MG63 (cell line): ENCODE results near the gene ABCG1. TPM values are rescaled to one million over a fixed set of nuclear protein-coding genes. Genes with fewer than 3 reads are reported as not detected.

ENCODE experiments used
- DNase-seq: peaks from one replicate; pipeline ENCODE4 v3.0.0-alpha.2; 2020
- H3K27me3 ChIP-seq: fragments of 250-450 bp; sonication (Bioruptor Pico); 2 replicates; pipeline ENCODE4 v1.5.1; 2020; ENCODE audit warnings: mild to moderate bottlenecking, moderate library complexity
- H3K36me3 ChIP-seq: fragments of 250-450 bp; sonication (Bioruptor Pico); 2 replicates; pipeline ENCODE4 v1.5.1; 2020; ENCODE audit warnings: mild to moderate bottlenecking, moderate library complexity
- H3K4me3 ChIP-seq: fragments of 250-450 bp; sonication (Bioruptor Pico); 2 replicates; pipeline ENCODE4 v1.5.1; 2020; ENCODE audit warnings: mild to moderate bottlenecking, moderate library complexity
- H3K9me3 ChIP-seq: fragments of 250-450 bp; sonication (Bioruptor Pico); 2 replicates; pipeline ENCODE4 v1.5.1; 2020; ENCODE audit warnings: mild to moderate bottlenecking, moderate library complexity
- total RNA-seq: library from RNA; depleted of rRNA; stranded (reverse); fragments of >200 nt; shearing (Covaris generic); gene quantifications from 2 replicates; pipeline ENCODE4 v1.2.3, GENCODE V29; 2014; ENCODE audit warnings: low replicate concordance

The ABCG1 gene
- total RNA-seq, 1 experiment from 2014 or later = 0.82 TPM

DNA sequence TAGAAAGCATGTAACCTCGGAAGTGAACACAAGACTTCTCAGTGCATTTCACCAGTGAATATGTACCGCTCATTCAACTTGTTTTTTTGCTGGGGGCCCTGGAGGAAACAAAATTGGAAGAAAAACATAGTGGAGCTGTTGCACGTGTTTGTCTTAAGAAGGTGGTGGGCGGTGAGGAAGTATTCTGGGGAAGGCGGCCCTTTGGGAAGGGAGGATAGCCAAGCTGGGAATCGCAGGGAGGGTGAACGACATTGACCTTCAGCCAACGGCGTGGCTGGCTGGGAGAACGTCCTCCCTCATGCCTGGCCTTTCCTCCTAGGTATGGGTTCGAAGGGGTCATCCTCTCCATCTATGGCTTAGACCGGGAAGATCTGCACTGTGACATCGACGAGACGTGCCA, 76.9 kb downstream of the ABCG1 start:
- H3K27me3 ChIP-seq = no peaks in the 10 kb centered on the region
- H3K4me3 ChIP-seq = no peak overlapping the region
- no peak for DNase-seq
- H3K36me3 ChIP-seq = no peaks in the 10 kb centered on the region
- H3K9me3 ChIP-seq = no peaks in the 10 kb centered on the region

DNA sequence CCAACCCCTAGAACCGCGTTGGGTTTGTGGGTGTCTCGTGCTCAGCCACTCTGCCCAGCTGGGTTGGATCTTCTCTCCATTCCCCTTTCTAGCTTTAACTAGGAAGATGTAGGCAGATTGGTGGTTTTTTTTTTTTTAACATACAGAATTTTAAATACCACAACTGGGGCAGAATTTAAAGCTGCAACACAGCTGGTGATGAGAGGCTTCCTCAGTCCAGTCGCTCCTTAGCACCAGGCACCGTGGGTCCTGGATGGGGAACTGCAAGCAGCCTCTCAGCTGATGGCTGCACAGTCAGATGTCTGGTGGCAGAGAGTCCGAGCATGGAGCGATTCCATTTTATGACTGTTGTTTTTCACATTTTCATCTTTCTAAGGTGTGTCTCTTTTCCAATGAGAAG, 77.6 kb downstream of the ABCG1 start:
- Histone ChIP-seq H3K27me3 (no peaks in the 10 kb centered on the region), H3K36me3 (no peaks in the 10 kb centered on the region), H3K4me3 (no peak overlapping the region), H3K9me3 (no peaks in the 10 kb centered on the region)
- DNase-seq = no peak

DNA sequence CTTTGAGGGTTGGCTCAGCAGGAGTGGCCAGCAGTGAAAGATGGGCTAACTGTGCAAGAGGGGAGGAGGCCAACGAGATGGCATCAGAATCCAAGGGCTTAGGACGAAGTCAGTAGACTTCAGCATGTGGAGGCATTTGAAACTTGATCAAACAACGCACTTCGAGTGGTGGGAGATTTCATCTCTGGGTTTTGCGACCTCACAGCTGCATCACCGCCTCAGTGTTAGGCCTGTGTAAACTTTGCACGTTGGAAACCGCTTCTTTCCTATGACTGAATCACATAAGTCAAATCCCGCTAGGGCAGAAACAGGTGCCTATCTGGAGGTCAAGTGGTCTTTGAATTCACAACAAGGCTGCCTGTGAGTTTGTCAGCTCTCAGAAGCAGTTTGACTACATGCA, 78.4 kb downstream of the ABCG1 start:
- Histone ChIP-seq H3K36me3 (no peaks in the 10 kb centered on the region), H3K4me3 (no peak overlapping the region), H3K9me3 (no peaks in the 10 kb centered on the region), H3K27me3 (no peaks in the 10 kb centered on the region)
- DNase-seq = no peak

DNA sequence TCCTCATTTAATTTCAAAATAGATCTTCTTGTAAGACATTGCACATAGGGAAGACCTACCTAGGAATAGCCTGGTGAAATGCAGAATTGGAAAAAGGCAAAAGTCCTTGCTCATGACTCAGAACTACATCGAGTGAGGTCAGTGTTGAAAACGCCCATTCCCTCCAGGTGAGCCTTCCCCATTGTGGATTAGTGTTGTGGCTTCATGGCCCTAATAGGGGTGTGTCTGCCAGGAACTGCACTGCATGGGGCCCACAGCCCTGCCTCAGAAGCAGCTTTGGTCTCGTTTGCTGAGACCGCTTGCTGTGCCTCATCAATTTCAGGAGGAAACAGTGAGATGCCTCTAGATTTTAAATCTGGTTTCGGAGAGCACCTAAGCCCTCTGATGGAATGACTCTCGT, 79.3 kb downstream of the ABCG1 start:
- H3K27me3 ChIP-seq = no peaks in the 10 kb centered on the region
- H3K9me3 ChIP-seq = no peaks in the 10 kb centered on the region
- H3K4me3 ChIP-seq = no peak overlapping the region
- no peak for DNase-seq
- no peaks in the 10 kb centered on the region for H3K36me3 ChIP-seq

DNA sequence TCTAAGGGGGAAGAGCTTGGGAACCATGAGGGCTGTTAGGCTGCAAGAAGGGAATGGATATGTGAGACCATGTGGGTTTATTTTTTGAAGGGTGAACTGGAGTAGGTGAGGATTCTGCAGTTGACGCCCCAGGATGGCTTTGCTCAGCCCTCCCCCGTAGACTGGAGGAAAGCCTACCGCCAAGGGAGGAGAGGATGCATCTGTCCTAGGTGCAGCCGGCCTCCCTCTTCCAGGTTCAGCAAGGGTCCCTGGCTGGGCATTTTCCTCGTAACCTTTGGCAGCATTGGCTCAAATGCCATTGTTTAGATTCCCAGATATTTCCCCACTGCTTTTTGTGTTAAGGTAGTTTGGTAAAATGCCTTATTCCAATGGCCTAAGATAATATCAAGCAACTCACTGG, 79.7 kb downstream of the ABCG1 start:
- Histone ChIP-seq H3K9me3 (no peaks in the 10 kb centered on the region), H3K27me3 (no peaks in the 10 kb centered on the region), H3K4me3 (no peak overlapping the region), H3K36me3 (no peaks in the 10 kb centered on the region)
- no peak for DNase-seq

DNA sequence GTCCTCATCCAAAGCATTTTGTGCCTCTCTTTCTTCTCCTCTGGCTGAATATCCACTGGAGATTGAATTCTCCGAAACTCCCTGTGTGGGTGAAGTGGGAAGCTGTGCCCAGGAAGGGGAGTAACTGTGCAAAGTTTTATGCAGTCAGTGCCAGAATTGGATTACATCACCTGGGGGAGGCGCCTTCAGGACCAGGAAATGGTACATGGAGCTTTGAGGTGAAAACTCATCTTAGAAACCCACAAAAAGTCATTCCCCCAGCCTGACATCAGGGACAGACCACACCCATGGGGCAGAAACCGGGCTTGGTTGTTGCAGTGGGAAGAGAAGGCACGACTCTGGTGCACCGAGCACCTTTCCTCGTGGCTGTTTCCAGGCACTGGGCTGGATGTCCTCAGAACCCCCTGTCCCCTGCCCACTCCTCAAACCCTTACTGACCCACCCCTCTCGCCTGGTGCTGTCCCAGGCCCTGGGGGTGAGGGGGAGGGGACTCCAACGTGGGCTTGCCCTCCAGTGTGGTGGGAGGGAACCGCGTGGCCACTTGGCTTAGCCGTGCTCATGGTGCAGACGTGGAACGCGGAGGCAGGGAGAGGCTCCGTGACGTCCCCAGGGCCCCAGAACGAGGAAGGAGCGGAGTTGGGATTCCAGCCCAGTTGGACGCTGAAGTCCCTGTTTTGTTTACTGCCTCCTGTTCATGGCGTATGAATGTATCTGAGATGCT, 80.5 kb downstream of the ABCG1 start:
- DNase-seq = peak; percentile 15
- Histone ChIP-seq H3K4me3 (no peak overlapping the region), H3K27me3 (no peaks in the 10 kb centered on the region), H3K36me3 (no peaks in the 10 kb centered on the region), H3K9me3 (no peaks in the 10 kb centered on the region)

DNA sequence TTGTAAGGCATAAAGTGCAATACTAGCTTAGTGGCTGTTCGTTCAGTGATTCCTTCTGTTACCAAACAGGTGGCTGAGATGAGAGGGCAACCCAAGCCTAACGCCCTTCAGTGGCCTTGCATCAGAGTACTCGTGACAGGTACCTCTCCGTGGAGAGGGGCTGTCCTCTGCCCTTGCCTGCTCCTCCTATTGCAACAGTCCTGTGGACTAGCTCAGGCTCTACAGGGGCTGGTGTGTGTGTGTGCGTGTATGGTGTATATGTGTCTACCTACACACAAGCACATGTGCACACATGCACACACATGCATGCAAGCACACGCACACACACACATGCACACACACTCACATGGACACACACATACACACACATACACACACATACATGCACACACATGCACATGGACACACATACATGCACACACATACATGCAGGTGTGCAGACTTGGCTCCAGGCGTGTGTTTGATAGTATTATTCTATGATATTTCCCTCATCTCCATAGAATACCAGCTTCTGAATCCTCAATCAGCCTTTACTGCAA, 81.2 kb downstream of the ABCG1 start:
- no peak for DNase-seq
- Histone ChIP-seq H3K9me3 (no peaks in the 10 kb centered on the region), H3K4me3 (no peak overlapping the region), H3K27me3 (no peaks in the 10 kb centered on the region), H3K36me3 (no peaks in the 10 kb centered on the region)

DNA sequence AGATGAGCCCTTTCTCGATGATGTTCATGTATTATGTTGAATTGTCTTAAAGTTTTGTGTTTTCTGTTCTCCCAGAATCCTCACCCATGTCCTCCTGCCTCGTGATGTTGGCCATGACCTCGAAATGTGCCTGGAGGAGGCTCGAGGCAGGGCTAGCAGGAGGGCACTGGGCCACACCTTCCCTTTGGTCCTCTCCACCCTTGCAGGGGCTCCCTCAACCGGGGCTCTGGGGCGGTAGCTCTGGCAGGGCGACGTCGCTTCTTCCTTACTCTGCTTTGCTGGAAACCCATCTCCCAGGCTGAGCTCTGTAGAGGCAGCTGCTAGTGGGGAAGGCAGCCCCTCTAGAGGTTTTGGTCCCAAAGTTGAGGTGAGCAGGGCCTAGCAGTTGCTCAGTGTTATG, 82.0 kb downstream of the ABCG1 start:
- Histone ChIP-seq H3K27me3 (no peaks in the 10 kb centered on the region), H3K4me3 (no peak overlapping the region), H3K36me3 (no peaks in the 10 kb centered on the region), H3K9me3 (no peaks in the 10 kb centered on the region)
- no peak for DNase-seq

DNA sequence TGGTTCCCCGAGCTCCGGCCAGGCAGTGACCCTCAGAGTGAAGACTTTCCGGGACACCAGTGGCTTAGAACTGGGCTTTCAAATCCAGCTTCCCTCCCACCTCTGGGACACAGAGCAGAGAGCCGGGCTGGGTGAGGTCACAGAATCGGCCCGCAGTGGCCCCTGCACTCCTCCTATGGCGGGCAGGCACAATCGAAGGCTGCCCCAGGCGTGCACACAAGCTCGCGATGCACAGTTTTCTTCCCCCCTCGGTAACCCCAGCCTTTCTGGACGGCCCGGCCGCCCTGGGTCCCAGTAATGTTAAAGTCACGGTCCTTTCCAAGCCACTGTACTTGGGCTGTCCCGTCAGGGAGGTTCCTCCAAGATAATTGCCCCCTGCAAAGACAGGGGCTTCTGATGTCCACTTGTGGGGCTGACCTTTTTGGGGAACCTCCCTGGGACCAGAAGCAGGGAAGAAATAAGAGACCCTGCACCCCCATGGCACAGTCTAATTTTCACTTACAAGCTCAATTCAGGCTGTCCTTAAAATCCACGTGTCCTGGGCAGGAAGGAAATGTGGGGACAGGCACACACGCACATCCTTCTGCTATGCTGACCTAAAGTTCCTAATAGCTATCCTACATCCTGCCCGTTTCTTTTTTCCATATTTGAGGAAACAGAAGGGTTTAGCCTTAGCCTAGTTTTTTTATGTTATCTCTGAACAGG, 82.6 kb downstream of the ABCG1 start:
- Histone ChIP-seq H3K4me3 (no peak overlapping the region), H3K9me3 (no peaks in the 10 kb centered on the region), H3K36me3 (no peaks in the 10 kb centered on the region), H3K27me3 (no peaks in the 10 kb centered on the region)
- DNase-seq = no peak

DNA sequence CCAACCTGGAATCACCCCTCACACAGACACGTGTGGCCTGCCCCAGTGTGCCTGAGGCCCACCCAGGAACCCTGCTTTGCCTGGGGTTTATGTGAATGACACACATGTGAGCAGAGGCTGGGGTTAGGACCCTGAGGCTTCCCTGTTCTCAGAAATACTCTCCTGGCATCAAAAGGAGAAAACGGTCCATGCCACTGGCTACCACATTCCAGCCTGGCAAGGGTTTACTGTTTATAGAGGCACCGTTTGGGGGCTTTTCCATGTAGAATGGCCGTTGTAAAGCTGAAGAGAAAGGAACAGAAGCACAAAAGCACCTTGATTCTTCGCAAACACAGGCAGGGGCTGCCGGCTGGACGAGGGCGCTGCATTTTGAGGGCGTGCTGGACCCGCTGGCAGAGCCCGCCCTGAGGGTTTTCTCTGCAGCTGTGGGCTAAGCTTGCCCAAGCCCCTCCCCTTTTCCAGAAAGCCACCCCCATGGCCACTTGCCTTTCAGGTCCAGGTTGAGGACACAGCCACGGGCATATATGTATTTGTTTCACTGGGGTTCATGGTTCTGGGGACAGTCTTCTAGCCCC, 83.2 kb downstream of the ABCG1 start:
- DNase-seq = no peak
- no peaks in the 10 kb centered on the region for H3K27me3 ChIP-seq
- no peaks in the 10 kb centered on the region for H3K9me3 ChIP-seq
- H3K36me3 ChIP-seq = no peaks in the 10 kb centered on the region
- H3K4me3 ChIP-seq = no peak overlapping the region

DNA sequence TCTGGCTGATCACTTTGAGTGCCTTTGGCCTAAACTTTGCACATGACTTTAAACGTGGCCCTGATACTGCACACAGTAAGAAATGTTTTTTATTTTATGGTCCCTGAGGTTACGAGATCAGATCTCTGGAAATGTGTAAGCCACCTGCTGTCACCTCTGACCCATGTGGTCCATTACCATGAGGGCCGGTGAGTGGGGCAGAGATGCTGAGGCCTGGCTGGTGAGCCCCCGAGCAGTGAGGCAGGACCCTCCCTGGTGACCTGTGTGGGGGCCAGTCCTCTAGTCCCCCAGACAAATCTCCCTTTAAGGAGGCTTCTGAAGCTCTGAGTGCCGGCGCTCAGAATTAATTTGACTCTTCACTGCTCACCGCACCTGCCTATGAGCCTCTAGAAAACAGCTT, 83.9 kb downstream of the ABCG1 start:
- no peak for DNase-seq
- Histone ChIP-seq H3K4me3 (no peak overlapping the region), H3K36me3 (no peaks in the 10 kb centered on the region), H3K27me3 (no peaks in the 10 kb centered on the region), H3K9me3 (no peaks in the 10 kb centered on the region)

DNA sequence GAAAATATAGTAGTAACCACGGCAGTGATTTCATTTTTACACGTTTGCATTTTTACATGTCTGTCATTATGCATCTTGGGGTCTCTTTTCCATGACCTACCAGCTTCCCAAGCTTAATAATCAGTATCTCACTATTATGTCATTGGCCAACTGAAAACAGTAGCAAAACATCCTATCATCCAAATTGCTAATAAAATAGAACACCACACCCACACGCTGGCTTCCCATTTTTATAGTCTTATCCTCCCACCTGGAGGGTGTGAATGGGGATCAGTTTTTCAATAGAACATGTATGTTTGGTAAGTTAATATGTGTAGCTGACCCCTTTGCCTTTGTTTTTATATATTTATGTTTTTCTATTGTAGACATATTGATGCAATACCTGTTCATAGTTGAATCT, 84.5 kb downstream of the ABCG1 start:
- no peaks in the 10 kb centered on the region for H3K27me3 ChIP-seq
- H3K4me3 ChIP-seq = no peak overlapping the region
- no peaks in the 10 kb centered on the region for H3K36me3 ChIP-seq
- H3K9me3 ChIP-seq = no peaks in the 10 kb centered on the region
- no peak for DNase-seq

DNA sequence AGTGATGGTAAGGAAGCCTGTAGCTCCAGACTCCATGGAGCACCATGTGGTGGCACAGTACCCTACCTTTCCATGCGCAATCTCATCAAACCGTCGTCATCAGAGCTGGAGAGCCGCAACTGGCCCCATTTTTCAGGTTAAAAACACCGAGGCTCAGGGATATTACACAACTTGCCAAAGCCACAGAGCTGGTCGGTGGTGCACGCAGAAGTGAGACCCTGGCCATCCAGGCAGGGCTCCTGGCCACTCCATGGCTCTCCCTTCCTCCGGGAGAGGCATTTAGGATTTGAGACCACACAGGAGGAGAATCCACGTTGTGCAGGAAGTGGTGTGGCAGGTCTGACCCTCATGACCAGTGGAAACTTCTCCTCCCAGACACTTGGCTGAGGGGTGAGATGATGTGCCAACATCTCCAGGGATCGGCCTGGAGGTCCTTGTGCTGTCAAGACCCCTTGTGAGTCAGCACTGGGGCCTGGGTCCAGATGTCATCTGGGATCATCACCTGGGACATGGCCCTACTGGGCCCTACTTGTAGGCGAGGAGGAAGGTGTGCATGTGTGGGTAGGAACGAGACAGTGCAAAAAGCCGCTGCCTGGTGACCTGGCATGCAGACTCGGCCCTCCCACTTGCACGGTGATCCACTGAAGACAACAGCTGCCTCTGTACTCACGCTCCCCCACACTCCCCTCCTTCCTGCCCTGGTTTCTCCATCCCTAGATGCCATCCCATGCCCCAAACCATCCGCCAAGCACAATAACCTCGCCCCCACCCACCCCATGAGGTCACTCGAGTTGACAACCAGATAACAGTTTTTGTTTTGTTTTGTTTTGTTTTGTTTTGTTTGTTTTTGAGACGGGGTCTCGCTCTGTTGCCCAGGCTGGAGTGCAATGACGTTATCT, 85.9 kb downstream of the ABCG1 start:
- H3K4me3 ChIP-seq = no peak overlapping the region
- H3K9me3 ChIP-seq = no peaks in the 10 kb centered on the region
- no peaks in the 10 kb centered on the region for H3K36me3 ChIP-seq
- no peaks in the 10 kb centered on the region for H3K27me3 ChIP-seq
- DNase-seq = no peak

DNA sequence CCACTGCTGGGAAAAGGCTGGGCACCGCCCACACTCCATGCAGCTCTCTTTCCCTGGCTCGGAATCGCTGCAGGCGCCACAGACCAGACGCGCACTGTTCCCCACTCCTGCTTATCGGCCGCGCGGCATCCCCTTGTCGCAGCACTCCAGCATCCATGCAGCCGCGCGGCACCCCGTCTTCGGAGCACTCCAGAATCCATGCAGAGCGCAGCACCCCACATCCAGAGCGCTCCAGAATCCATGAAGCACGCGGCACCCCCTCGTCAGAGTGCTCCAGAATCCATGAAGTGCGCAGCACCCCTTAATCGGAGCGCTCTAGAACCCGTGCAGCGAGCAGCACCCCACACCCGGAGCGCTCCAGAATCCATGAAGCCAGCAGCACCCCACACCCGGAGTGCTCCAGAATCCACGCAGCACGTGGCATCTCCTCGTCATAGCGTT, 86.8 kb downstream of the ABCG1 start:
- no peaks in the 10 kb centered on the region for H3K27me3 ChIP-seq
- DNase-seq = no peak
- no peak overlapping the region for H3K4me3 ChIP-seq
- no peaks in the 10 kb centered on the region for H3K9me3 ChIP-seq
- H3K36me3 ChIP-seq = no peaks in the 10 kb centered on the region

DNA sequence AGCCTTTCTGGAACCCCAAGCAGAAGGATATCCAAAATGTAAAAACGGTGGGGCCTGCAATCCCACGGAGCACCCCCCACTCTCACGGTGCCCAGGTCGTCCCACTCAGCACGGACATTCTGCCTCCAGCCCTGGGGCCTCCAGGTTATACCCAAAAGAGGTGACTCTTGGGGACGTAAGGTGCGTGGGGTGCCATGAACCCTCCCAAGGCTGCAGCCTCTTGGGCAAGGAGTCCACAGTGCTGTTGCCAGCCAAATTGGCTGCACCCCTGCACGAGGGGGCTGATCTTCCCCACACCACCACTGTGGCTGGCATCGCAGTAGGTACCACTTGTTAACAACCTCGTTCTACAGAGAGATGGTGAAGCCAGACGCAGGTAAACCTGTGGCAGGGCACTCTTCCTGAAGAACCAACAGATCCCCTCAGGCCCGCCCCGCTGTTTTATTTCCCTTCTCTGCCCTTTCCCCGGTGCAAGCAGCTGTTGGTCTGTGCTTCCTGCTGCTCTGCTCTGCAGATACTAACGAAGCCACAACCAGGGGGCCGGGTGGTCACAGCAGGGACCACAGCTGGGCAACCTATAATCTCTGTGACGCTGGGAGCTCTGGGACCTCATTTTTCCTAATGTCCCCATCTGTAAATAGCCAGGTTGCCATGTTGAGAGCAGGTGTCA, 87.6 kb downstream of the ABCG1 start:
- DNase-seq = no peak
- Histone ChIP-seq H3K27me3 (no peaks in the 10 kb centered on the region), H3K9me3 (no peaks in the 10 kb centered on the region), H3K4me3 (no peak overlapping the region), H3K36me3 (no peaks in the 10 kb centered on the region)

DNA sequence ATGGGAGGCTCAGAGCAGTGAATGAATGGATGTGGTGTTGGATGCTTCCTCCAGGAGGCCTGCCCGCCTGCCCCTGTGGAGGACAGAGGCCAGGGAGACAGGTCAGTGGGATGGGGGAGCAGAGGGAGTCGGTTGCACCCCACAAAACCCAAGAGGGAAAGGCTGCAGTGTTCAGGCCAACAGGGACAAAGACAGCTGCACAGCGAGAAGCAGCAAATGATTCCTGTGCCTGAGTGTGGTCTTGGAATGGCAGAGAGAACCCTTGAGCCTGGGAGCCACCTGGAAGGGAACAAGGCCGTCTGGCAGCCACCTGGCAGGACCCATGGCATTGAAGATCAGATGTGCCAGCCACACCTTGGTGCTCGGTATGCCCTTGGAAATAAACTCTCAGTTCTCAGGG, 88.2 kb downstream of the ABCG1 start:
- H3K27me3 ChIP-seq = no peaks in the 10 kb centered on the region
- DNase-seq = no peak

More for the DNA sequence above, 88.2 kb downstream of the ABCG1 start:
- Histone ChIP-seq H3K4me3 (no peak overlapping the region), H3K36me3 (no peaks in the 10 kb centered on the region), H3K9me3 (no peaks in the 10 kb centered on the region)
